ENCODE results near the gene ADAMTSL4. TPM values are rescaled to one million over a fixed set of nuclear protein-coding genes. Genes with fewer than 3 reads are reported as not detected.

Gene ADAMTSL4
- total and polyA plus RNA-seq, 2 experiments from 2014 or later = 44.2 to 51.9 TPM

DNA sequence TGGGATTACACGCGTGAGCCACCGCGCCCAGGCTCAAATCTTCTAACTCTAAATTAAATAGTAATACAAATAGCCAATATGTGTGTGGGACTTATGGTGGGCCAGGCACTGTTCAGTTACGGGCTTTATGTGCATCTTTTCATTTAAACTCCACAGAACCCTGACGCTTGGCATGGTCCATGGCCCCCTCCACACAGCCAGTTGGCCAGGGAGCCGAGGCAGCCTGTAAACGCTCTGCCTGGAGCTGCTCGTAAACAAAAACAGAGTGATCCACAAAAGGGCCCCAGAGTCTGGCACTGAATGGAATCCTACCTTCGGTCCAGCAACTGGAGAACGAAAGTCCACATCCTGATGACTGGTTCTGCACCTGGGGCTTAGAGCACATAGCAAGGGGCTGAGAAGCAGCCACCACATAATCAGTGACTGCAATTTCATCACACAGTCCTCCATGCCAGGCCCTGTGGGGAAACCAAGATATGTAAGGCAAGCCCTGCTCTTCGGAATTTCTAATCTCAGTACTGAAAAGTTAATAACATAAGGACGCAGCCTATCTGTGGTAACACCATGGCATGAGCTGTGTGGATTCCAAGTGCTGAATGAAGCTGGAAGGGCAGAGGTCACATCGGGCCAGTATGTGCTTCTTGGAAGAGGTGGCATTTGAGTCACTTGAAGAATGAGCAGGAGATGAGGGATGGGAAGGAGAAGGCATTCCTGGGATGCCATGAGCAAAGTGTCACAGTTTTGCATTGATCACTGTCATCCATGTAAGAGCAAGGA, 13.5 kb upstream of the ADAMTSL4 start:
- Histone ChIP-seq H3K36me3 (no peaks in the 10 kb centered on the region), H3K27ac (peak overlapping the region; percentile 45), H3K4me1 (ENCODE audit: low read depth) (peaks cover 12% of the 10 kb centered on the region), H3K27me3 (no peaks in the 10 kb centered on the region), H3K9me3 (ENCODE audit: low read depth) (no peaks in the 10 kb centered on the region), H3K4me3 (no peak overlapping the region)
- peak in 1 of 2 donors; percentile 62 for DNase-seq (ENCODE audit: low read depth in 1 of 2, low spot score in 1 of 2)
- TF ChIP-seq, protein P1, sequence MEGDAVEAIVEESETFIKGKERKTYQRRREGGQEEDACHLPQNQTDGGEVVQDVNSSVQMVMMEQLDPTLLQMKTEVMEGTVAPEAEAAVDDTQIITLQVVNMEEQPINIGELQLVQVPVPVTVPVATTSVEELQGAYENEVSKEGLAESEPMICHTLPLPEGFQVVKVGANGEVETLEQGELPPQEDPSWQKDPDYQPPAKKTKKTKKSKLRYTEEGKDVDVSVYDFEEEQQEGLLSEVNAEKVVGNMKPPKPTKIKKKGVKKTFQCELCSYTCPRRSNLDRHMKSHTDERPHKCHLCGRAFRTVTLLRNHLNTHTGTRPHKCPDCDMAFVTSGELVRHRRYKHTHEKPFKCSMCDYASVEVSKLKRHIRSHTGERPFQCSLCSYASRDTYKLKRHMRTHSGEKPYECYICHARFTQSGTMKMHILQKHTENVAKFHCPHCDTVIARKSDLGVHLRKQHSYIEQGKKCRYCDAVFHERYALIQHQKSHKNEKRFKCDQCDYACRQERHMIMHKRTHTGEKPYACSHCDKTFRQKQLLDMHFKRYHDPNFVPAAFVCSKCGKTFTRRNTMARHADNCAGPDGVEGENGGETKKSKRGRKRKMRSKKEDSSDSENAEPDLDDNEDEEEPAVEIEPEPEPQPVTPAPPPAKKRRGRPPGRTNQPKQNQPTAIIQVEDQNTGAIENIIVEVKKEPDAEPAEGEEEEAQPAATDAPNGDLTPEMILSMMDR (IDR thresholded peaks at IDR 0.05; ENCODE audit: low read depth, low read length) = no peak

DNA sequence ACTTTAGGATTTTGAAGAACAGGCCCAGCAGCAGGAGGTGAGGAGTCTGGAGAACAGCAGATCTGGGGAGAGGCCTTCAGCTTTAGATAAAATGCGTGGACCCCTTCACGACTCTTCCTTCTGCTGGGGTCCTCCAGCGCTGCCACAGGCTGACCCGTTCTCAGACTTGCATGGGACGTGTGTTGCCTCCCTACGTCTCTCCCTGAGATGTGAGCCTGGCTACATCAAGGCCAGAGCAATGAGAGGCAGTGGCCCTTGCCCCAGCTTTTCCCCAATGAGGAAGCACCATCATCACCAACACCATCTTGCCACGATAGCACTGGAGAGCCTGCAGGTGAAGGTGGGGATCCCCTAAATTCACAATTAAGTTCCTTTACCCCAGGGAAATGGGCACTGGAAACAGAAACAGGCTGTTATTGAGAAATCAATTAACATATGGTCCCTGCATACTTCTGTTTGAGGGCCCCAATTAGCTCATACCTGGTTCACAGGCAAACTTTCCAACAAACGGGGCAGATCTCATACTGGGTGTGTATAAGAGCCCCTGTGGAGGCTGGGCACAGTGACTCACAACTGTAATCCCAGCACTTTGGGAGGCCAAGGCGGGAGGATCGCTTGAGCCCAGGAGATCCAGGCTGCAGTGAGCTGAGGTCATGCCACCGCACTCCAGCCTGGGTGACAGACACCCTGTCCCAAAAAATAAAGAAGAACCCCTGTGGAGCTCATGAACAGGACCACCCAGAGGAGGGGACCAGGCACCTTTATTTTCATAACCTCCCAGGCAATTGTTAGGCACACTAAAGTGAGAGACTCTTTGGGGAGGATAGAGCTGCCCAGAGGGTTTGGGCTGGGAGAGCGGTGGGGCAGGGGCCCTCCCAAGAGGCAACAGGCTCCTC, 12.1 kb upstream of the ADAMTSL4 start:
- H3K36me3 ChIP-seq = no peaks in the 10 kb centered on the region
- TF ChIP-seq, protein P1 (IDR thresholded peaks at IDR 0.05; ENCODE audit: low read depth, low read length) = no peak
- peak overlapping the region; percentile 88 for H3K27ac ChIP-seq
- no peak overlapping the region for H3K4me3 ChIP-seq
- no peaks in the 10 kb centered on the region for H3K27me3 ChIP-seq
- peaks cover 12% of the 10 kb centered on the region for H3K4me1 ChIP-seq (ENCODE audit: low read depth)
- no peaks in the 10 kb centered on the region for H3K9me3 ChIP-seq (ENCODE audit: low read depth)
- DNase-seq (ENCODE audit: low read depth in 1 of 2, low spot score in 1 of 2) = no peak

DNA sequence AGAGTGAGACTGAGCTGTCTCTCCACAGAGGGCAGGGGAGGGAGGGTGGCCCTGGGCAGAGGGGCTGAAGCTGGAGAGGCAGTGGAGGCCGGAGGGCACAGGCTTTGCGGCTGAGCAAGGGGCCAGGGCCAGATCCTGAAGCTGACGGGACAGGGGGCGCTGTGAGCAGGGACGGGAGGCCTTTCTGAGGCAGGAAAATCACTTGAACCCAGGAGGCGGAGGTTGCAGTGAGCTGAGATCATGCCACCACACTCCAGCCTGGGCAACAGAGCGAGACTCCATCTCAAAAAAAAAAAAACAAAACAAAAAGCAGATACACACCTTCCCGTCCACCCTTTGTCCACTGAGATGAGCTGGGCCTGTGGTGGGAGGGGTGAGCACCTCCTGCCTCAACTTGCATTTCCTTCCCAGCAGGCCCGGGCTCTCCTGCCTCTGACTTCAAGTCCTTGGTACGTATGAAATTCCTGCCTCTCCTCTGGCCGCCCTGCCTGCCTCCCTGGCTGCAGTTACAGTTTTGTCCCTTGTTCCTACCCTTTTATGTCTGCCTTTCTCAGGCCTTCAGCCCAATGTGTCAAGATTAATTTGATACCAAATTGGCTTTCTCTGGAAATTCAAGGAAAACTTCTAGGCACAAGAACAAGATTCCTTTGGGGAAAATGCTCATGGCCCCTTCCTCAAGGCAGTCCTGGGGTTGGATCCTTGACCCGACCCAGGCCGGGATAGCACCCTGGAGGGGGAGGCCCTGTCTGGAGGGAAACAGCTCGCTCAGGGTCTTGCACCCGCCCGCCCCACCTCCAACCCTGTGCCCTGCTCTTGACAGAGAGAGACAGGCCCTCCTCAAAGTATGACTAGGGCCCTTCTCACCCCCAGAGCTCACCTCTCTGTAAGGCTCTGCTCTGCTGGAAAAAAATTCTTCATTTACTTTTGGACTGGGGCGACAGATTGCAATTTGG, 11.2 kb upstream of the ADAMTSL4 start:
- H3K4me3 ChIP-seq = no peak overlapping the region
- H3K9me3 ChIP-seq (ENCODE audit: low read depth) = no peaks in the 10 kb centered on the region
- peak overlapping the region; percentile 88 for H3K27ac ChIP-seq
- H3K4me1 ChIP-seq (ENCODE audit: low read depth) = peaks cover 12% of the 10 kb centered on the region
- no peaks in the 10 kb centered on the region for H3K36me3 ChIP-seq
- TF ChIP-seq, protein P1 (IDR thresholded peaks at IDR 0.05; ENCODE audit: low read depth, low read length) = no peak
- peak; percentile 42 to 86 for DNase-seq (ENCODE audit: low read depth in 1 of 2, low spot score in 1 of 2)
- H3K27me3 ChIP-seq = no peaks in the 10 kb centered on the region

DNA sequence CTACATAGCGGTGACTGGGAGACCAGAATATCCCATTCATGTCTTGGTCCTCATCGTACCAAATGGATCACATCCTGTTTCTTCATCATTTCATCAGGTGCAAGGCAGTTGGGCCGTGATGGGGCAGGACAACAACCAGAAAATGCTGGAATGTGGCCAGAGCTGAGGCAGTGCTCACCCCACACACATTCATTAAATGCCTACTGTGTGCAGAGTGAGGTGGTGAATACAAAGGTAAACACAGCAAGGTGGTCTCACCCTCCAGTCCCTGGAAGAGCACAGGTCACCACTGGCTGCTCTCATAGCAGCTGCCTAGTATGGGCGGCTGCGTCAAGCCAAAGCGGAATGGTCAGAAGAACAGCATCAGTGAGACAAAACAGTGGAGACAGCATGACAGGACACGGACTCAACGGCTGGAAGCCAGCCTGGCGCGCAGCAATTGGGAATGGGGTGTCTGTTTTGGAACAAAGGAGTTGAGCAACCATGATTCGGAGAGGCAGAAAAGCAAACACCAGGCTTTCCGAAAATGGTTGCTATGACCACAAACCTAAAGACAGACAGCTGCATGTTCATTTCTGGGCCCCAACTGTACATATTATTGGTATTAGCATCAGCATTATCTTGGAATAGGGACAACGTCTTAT, 5.6 kb upstream of the ADAMTSL4 start:
- Histone ChIP-seq H3K9me3 (ENCODE audit: low read depth) (no peaks in the 10 kb centered on the region), H3K4me3 (no peak overlapping the region), H3K27ac (no peak overlapping the region), H3K36me3 (no peaks in the 10 kb centered on the region), H3K27me3 (no peaks in the 10 kb centered on the region), H3K4me1 (ENCODE audit: low read depth) (peaks cover 11% of the 10 kb centered on the region)
- peak in 1 of 2 donors; percentile 68 for DNase-seq (ENCODE audit: low read depth in 1 of 2, low spot score in 1 of 2)
- TF ChIP-seq, protein P1 (IDR thresholded peaks at IDR 0.05; ENCODE audit: low read depth, low read length) = no peak

Measured in cardiac muscle cell (in vitro differentiated cells and primary cell).